Ishikawa (cell line): ENCODE results near the gene SH3BP4.

Experiments used
- EP300 ChIP-seq: IDR thresholded peaks from 2 replicates; pipeline ENCODE4 v1.6.1; 2012; ENCODE audit warnings: borderline replicate concordance
- YY1 ChIP-seq: IDR thresholded peaks from 2 replicates; pipeline ENCODE4 v1.6.1; 2012; ENCODE audit warnings: low read depth
- TF ChIP-seq, protein P1 (sequence below): IDR thresholded peaks from 2 replicates; pipeline ENCODE4 v1.6.1; 2012; ENCODE audit warnings: low read depth, mild to moderate bottlenecking

DNA sequence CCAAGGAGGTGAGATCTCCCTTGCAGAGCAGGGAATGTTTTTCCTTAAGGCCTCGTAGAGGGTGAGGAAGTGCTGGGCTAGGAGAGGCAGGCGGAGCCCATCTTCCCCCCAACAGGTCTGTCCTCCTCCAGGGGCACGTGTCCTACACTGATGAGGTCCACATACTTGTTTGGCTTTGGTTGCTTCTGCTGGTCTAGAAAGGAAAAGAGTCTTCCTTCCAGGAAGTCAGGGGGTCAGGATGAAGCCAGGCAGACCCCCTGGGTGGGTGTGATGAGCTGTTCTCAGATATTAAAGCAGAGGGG, 6.0 kb downstream of the SH3BP4 start:
- TF ChIP-seq YY1 (no peak), EP300 (no peak)
- TF ChIP-seq, protein P1, sequence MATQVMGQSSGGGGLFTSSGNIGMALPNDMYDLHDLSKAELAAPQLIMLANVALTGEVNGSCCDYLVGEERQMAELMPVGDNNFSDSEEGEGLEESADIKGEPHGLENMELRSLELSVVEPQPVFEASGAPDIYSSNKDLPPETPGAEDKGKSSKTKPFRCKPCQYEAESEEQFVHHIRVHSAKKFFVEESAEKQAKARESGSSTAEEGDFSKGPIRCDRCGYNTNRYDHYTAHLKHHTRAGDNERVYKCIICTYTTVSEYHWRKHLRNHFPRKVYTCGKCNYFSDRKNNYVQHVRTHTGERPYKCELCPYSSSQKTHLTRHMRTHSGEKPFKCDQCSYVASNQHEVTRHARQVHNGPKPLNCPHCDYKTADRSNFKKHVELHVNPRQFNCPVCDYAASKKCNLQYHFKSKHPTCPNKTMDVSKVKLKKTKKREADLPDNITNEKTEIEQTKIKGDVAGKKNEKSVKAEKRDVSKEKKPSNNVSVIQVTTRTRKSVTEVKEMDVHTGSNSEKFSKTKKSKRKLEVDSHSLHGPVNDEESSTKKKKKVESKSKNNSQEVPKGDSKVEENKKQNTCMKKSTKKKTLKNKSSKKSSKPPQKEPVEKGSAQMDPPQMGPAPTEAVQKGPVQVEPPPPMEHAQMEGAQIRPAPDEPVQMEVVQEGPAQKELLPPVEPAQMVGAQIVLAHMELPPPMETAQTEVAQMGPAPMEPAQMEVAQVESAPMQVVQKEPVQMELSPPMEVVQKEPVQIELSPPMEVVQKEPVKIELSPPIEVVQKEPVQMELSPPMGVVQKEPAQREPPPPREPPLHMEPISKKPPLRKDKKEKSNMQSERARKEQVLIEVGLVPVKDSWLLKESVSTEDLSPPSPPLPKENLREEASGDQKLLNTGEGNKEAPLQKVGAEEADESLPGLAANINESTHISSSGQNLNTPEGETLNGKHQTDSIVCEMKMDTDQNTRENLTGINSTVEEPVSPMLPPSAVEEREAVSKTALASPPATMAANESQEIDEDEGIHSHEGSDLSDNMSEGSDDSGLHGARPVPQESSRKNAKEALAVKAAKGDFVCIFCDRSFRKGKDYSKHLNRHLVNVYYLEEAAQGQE = no peak
